B cell (primary cell): ENCODE measurements around the gene CYP26B1. TPM values are rescaled to one million over a fixed set of nuclear protein-coding genes. Genes with fewer than 3 reads are reported as not detected.

Experiments
- ATAC-seq: fragments of 200-7000 bp; cut with Tn5 transposase; one replicate; pipeline ENCODE4 v1.10.0; 2021; ENCODE audit warnings: low read depth, mild to moderate bottlenecking, moderate number of reproducible peaks, moderate library complexity
- CTCF ChIA-PET: fragments of 350-600 bp; sonication (Branson Sonifier 250); formaldehyde crosslinking; loops from one replicate; lab custom pipeline; 2021; ENCODE audit warnings: antibody characterized with exemption, inconsistent platforms; lab: Charles Lee
- POLR2A ChIA-PET: fragments of 350-600 bp; sonication (Branson Sonifier 250); formaldehyde crosslinking; loops from one replicate; lab custom pipeline; 2021; ENCODE audit warnings: antibody characterized with exemption; lab: Charles Lee
- DNase-seq: peaks from one replicate; pipeline ENCODE4 v3.0.0; 2013
- H2AFZ ChIP-seq: 2 replicates; pipeline ENCODE4 v1.6.1; 2012; ENCODE audit warnings: mild to moderate bottlenecking, low read depth, low read length; ENCODE audit not compliant: insufficient read depth, poor library complexity, severe bottlenecking
- H3K27ac ChIP-seq, 2 donors: 1 replicate in 1 of 2; 2 replicates in 1 of 2; pipeline ENCODE4 v1.5.1; 2012 to 2013; ENCODE audit warnings: low read length in 2 of 2, mild to moderate bottlenecking in 2 of 2, moderate library complexity in 1 of 2
- H3K27me3 ChIP-seq, 4 experiments: fragments of 200-600 bp in 1 of 4; sonication (generic) in 1 of 4; replicated peaks in 1 of 4; 1 replicate in 2 of 4; 2 replicates in 2 of 4; pipeline versions ENCODE4 v1.6.1 to v1.7.0; 2013 to 2016; ENCODE audit warnings: low read length in 3 of 4, mild to moderate bottlenecking in 2 of 4, mixed read lengths in 1 of 4, moderate library complexity in 1 of 4; ENCODE audit not compliant: insufficient read depth in 4 of 4, control insufficient read depth in 3 of 4; ENCODE audit errors: control extremely low read depth in 1 of 4
- H3K36me3 ChIP-seq, 2 experiments: replicated peaks in 1 of 2; 1 replicate in 1 of 2; 2 replicates in 1 of 2; pipeline versions ENCODE4 v1.6.1 to v1.7.1; 2013; ENCODE audit warnings: low read length in 1 of 2; ENCODE audit not compliant: insufficient read depth in 2 of 2, control insufficient read depth in 1 of 2; ENCODE audit errors: control extremely low read depth in 1 of 2, extremely low read depth in 1 of 2
- H3K4me1 ChIP-seq, 2 donors: fragments of 200-600 bp in 1 of 2; sonication (generic) in 1 of 2; 1 replicate in 1 of 2; 2 replicates in 1 of 2; pipeline versions ENCODE4 v1.5.1 to v1.6.1; 2013 to 2017; ENCODE audit warnings: low read length in 2 of 2; ENCODE audit not compliant: control insufficient read depth in 2 of 2, insufficient read depth in 2 of 2
- H3K4me2 ChIP-seq: replicated peaks from 2 replicates; pipeline ENCODE3; 2012; ENCODE audit warnings: mild to moderate bottlenecking, low read depth, low read length; ENCODE audit not compliant: poor library complexity, severe bottlenecking
- H3K4me3 ChIP-seq, 5 experiments: fragments of 200-600 bp in 1 of 5; sonication (generic) in 1 of 5; 1 replicate in 3 of 5; 2 replicates in 2 of 5; pipeline versions ENCODE4 v1.5.1 to v1.7.0; 2011 to 2016; ENCODE audit warnings: low read length in 4 of 5, mild to moderate bottlenecking in 4 of 5, low read depth in 2 of 5, control low read depth in 1 of 5, moderate library complexity in 1 of 5; ENCODE audit not compliant: insufficient read depth in 1 of 5; ENCODE audit errors: control extremely low read depth in 1 of 5, extremely low read depth in 1 of 5
- H3K79me2 ChIP-seq: fragments of 200-600 bp; sonication (generic); one replicate; pipeline ENCODE4 v1.6.0; 2016; ENCODE audit warnings: low read length; ENCODE audit not compliant: control insufficient read depth, insufficient read depth
- H3K9ac ChIP-seq: fragments of 200-600 bp; sonication (generic); 2 replicates; pipeline ENCODE4 v1.6.1; 2017; ENCODE audit warnings: mild to moderate bottlenecking, low read length, moderate library complexity
- H3K9me3 ChIP-seq, 3 donors: one replicate each; pipeline versions ENCODE4 v1.6.1 to v1.7.1; 2013; ENCODE audit warnings: low read length in 2 of 3; ENCODE audit not compliant: control insufficient read depth in 2 of 3, insufficient read depth in 1 of 3; ENCODE audit errors: control extremely low read depth in 1 of 3
- H4K20me1 ChIP-seq: 2 replicates; pipeline ENCODE4 v1.6.0; 2012; ENCODE audit warnings: mild to moderate bottlenecking, low read length; ENCODE audit not compliant: insufficient read depth, control insufficient read depth, poor library complexity, severe bottlenecking
- H3K27ac Mint-ChIP-seq: one replicate; pipeline ENCODE4 v1.8.0; 2021; ENCODE audit warnings: mixed read lengths
- H3K27me3 Mint-ChIP-seq: one replicate; pipeline ENCODE4 v1.8.0; 2021; ENCODE audit warnings: mixed read lengths
- H3K4me1 Mint-ChIP-seq: one replicate; pipeline ENCODE4 v1.8.0; 2021; ENCODE audit warnings: mixed read lengths
- H3K4me3 Mint-ChIP-seq: one replicate; pipeline ENCODE4 v1.8.0; 2021; ENCODE audit warnings: mixed read lengths
- H3K9me3 Mint-ChIP-seq: one replicate; pipeline ENCODE4 v1.8.0; 2022; ENCODE audit warnings: mixed read lengths; ENCODE audit not compliant: insufficient read depth
- EZH2 ChIP-seq: IDR thresholded peaks from 2 replicates; pipeline ENCODE4 v1.6.1; 2012; ENCODE audit warnings: borderline replicate concordance, low read depth, mild to moderate bottlenecking, moderate library complexity, low read length; ENCODE audit not compliant: insufficient read depth, poor library complexity, severe bottlenecking
- WGBS: methylation state at CpG from one replicate; pipeline ENCODE4 v1.1.5; 2013; ENCODE audit warnings: missing lambda C conversion rate; ENCODE audit not compliant: insufficient coverage; 5-methylcytosine and 5-hydroxymethylcytosine counted together
- intact Hi-C: fragments of 100-400 bp; cut with micrococcal nuclease; formaldehyde crosslinking; loops from one replicate; pipeline ENCODE4 v1.10.0; 2022
- polyA plus RNA-seq: library from polyadenylated mRNA; depleted of rRNA; stranded (reverse); fragments of >200 nt; gene quantifications from 2 replicates; pipeline ENCODE4 v1.2.3, GENCODE V29; 2012
- total RNA-seq, 2 donors: library from RNA; stranded (reverse); fragments of 120-200 nt in 1 of 2; gene quantifications; 1 replicate in 1 of 2; 2 replicates in 1 of 2; pipeline versions ENCODE4 v1.2.3 to v1.2.4, GENCODE V29; 2013 to 2022
- TF ChIP-seq, protein P1 (sequence below): fragments of 200-600 bp; IDR thresholded peaks from one replicate; pipeline ENCODE4 v1.8.0; 2022; ENCODE audit warnings: antibody characterized with exemption, mild to moderate bottlenecking

Gene CYP26B1
- total and polyA plus RNA-seq, 2 donors (not counting 1 experiment from before 2014, with no cell fraction given): not detected

DNA sequence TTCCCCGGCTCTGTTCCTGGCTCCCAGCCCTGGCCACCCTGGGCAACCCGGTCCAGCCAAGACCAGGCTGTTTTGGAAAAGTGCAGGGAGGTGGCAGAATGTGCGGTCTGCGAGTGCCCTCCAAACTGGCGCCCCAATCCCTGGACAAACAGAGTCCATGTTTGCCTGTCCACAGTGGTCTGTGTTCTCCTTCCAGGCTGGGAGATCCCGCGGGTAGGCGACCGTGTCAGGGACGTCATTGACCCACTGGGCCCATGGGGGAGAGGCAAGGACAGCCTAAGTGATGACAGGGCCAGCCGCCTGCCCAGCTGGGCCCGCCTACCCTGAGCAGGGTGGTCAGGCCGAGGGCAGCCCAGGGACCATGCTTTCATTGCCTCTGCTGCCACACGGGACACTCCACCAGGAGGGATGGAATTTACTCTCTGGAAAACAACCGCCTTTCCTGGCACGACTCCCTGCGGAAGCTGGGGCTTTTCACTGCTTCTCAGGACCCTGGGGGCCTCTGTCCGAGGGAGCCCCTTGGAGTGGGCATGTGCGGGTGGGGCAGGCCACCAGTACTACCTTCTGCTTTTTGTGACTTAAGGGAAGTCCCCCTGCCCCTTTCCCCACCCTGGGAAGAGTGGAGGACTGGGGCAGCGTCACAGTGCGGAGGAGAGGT is 20.1 kb downstream of the CYP26B1 start:
- Histone ChIP-seq H3K4me1 (no peaks in the 10 kb centered on the region), H3K79me2 (no peaks in the 10 kb centered on the region), H3K27me3 (no peaks in the 10 kb centered on the region), H4K20me1 (no peaks in the 10 kb centered on the region), H3K27ac (no peak overlapping the region), H3K4me3 (no peak overlapping the region), H3K4me2 (no peak overlapping the region), H3K9me3 (peaks cover 0 to 18% (median 0%) of the 10 kb centered on the region in 3 donors), H3K9ac (no peak overlapping the region), H3K36me3 (no peaks in the 10 kb centered on the region), H2AFZ (no peak overlapping the region)
- intact Hi-C loops: no loop called here
- ChIA-PET CTCF (no interaction called here), POLR2A (no interaction called here)
- H3K27ac Mint-ChIP-seq: no peak overlapping the region
- no peaks in the 10 kb centered on the region for H3K9me3 Mint-ChIP-seq
- no peak for ATAC-seq
- H3K27me3 Mint-ChIP-seq: peaks cover 9% of the 10 kb centered on the region
- H3K4me1 Mint-ChIP-seq: no peaks in the 10 kb centered on the region
- no peak for DNase-seq
- TF ChIP-seq EZH2: no peak
- TF ChIP-seq, protein P1, sequence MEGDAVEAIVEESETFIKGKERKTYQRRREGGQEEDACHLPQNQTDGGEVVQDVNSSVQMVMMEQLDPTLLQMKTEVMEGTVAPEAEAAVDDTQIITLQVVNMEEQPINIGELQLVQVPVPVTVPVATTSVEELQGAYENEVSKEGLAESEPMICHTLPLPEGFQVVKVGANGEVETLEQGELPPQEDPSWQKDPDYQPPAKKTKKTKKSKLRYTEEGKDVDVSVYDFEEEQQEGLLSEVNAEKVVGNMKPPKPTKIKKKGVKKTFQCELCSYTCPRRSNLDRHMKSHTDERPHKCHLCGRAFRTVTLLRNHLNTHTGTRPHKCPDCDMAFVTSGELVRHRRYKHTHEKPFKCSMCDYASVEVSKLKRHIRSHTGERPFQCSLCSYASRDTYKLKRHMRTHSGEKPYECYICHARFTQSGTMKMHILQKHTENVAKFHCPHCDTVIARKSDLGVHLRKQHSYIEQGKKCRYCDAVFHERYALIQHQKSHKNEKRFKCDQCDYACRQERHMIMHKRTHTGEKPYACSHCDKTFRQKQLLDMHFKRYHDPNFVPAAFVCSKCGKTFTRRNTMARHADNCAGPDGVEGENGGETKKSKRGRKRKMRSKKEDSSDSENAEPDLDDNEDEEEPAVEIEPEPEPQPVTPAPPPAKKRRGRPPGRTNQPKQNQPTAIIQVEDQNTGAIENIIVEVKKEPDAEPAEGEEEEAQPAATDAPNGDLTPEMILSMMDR: no peak
- 89% methylated on average over 16 of the region's 21 CpGs for WGBS
- no peak overlapping the region for H3K4me3 Mint-ChIP-seq

DNA sequence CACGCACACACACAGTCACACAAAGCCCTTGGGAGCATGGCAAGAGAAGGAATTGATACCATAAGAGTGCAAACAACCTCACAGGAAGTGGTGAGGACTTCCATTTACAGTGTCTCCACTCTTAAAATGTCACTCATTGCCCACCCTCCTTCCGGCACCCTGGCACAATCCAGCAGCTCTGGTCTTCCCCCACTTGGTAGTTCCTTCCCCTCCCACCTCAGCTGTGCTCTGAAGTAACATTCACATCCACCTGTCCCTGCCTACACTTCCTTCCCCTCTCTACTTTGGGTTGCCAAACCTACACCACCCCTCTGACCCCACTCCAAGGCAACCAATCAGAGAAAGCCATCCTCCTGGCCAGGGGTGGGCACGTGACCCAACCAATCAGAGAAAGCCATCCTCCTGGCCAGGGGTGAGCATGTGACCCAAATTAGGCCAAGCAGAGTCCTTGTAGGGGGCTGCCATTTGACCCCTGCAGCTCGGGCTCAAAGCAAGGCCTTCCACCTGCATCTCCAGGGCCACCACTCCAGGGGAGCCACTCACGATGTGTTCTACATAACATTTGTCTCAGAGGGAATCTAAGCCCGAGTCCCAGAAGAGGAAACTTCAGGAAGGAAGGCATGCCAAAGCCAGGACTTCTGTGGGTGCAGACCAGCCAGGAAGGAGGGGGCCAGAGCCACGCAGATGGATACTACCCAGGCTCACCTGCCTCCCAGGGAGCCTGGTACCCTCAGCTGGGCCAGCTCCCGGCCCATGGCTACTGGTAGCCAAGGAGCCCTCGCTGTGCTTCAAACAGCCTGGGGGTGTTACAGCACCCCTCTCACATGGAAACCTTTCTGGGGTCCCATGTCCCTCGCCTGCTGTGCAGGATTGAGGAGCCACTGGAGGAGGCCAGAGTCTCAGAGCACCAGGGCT is 21.2 kb downstream of the CYP26B1 start:
- H3K36me3 ChIP-seq: no peaks in the 10 kb centered on the region
- H3K9ac ChIP-seq: no peak overlapping the region
- no peak overlapping the region for H3K4me3 Mint-ChIP-seq
- no peak overlapping the region for H3K27ac Mint-ChIP-seq
- no peak overlapping the region for H3K4me3 ChIP-seq
- POLR2A ChIA-PET: no interaction called here
- ATAC-seq (no peak), DNase-seq (no peak)
- no peaks in the 10 kb centered on the region for H3K27me3 ChIP-seq
- H3K27me3 Mint-ChIP-seq: peaks cover 14% of the 10 kb centered on the region
- WGBS: 64% methylated on average over 8 of the region's 10 CpGs
- H3K4me2 ChIP-seq: no peak overlapping the region
- H3K9me3 Mint-ChIP-seq: peaks cover 4% of the 10 kb centered on the region
- peaks cover 0 to 14% (median 0%) of the 10 kb centered on the region in 3 donors for H3K9me3 ChIP-seq
- H2AFZ ChIP-seq: no peak overlapping the region
- no peaks in the 10 kb centered on the region for H3K4me1 Mint-ChIP-seq
- CTCF ChIA-PET: no interaction called here
- intact Hi-C loops: no loop called here
- H4K20me1 ChIP-seq: no peaks in the 10 kb centered on the region
- H3K4me1 ChIP-seq: no peaks in the 10 kb centered on the region
- TF ChIP-seq, protein P1: no peak
- no peak for TF ChIP-seq EZH2
- no peak overlapping the region for H3K27ac ChIP-seq
- no peaks in the 10 kb centered on the region for H3K79me2 ChIP-seq
